ENCODE measurements around the gene KCNB1.
A peak's percentile ranks its signal among the peaks of the same experiment; 100 is the strongest.
"Not testable (repeated sequence)": the region's sequence is repeated elsewhere in the genome, so short reads cannot be mapped to it uniquely, and the experiment has no call there.

Gene KCNB1

DNA sequence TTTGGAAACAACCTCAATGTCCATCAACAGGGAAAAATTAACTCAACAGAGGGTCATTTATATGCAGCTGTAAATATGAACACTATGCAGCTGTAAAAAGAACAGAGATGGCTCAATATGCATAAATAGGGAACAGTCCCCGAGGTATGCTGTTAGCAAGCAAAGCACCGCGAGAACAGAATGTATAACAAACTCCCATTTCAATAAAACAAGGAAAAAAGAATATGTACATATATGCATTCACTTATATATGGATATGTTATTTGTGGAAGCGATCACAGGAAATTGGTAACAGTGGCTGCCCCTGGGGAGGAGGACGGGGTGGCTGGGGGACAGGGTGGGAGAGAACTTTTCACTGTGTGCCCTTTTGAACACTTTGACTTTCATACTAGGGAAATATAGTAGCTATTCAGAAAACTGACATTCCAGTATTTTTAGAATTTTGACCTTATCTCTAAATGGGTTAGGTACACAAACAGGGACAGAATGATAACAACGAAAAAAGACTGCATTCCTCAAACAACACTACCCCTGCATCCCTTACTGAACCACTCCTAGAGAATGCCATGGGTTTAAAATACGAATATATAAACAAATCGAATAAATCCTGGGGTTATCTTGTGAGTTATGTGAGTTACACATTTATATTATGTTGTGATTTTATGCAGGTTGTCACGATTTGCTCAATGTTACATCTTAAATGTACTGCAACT, 64.5 kb downstream of the KCNB1 start:
- H3K27ac ChIP-seq, result peak overlapping the region; percentile 1; the same call in 1 of the 2 replicates
- TF ChIP-seq, protein P1, sequence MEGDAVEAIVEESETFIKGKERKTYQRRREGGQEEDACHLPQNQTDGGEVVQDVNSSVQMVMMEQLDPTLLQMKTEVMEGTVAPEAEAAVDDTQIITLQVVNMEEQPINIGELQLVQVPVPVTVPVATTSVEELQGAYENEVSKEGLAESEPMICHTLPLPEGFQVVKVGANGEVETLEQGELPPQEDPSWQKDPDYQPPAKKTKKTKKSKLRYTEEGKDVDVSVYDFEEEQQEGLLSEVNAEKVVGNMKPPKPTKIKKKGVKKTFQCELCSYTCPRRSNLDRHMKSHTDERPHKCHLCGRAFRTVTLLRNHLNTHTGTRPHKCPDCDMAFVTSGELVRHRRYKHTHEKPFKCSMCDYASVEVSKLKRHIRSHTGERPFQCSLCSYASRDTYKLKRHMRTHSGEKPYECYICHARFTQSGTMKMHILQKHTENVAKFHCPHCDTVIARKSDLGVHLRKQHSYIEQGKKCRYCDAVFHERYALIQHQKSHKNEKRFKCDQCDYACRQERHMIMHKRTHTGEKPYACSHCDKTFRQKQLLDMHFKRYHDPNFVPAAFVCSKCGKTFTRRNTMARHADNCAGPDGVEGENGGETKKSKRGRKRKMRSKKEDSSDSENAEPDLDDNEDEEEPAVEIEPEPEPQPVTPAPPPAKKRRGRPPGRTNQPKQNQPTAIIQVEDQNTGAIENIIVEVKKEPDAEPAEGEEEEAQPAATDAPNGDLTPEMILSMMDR (conservative IDR thresholded peaks at IDR 0.05), result no peak
- no peak for TF ChIP-seq ZFX (IDR thresholded peaks at IDR 0.05)

DNA sequence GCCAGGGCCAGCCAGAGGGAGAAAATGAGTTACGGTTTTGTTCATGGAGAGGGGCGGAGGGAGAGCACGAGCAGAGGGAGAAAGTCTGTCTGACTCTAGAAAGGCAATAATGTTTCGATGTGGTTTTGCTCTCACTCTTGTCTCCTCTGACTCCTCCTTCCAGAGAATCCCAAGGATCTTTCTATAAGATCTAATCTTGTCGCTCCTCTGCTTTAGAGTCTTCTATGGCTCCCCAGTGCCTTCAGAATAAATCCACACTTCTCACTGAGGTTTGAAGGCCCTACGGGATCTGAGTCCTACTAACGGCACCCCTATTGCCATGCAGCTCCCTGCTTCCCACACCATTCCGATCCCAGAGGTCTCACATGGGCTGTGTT, 66.8 kb downstream of the KCNB1 start:
- TF ChIP-seq, protein P1 (conservative IDR thresholded peaks at IDR 0.05), result no peak
- TF ChIP-seq ZFX (IDR thresholded peaks at IDR 0.05), result no peak

DNA sequence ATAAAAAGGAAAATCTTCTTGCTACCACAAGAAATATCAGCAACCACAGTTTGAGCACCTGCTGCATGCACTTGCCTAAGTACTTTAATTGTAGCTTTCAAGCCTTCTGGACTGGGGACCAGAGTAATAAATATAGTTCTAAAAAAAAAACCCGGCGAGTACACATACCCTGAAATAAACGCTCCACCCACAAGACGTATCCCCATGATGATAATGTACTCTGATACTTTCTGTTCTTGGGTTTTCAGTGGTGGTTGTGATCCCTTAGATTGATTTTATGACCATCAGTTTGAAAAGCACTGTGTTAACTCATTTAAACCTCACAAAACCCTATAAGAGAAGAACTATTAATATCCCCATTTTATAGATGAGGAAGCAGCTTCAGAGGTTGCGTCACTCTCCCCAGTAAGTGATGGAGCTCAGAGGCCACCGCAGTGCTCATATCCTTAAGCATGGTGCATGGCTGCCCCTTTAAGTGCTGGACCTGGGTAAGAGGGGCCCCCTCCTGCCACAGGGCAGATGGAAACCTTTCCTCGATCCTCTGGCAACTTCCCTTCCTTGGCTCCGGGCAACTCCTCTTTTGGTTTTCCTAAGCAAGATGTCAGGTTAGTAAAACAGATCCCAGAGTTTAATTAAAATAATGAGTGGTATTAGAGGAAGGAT, 67.3 kb downstream of the KCNB1 start:
- no peak overlapping the region for H3K27ac ChIP-seq
- no peak for TF ChIP-seq ZFX (IDR thresholded peaks at IDR 0.05)
- TF ChIP-seq, protein P1 (conservative IDR thresholded peaks at IDR 0.05), result no peak

More for the DNA sequence above, 66.8 kb downstream of the KCNB1 start:
- H3K27ac ChIP-seq, result no peak overlapping the region

DNA sequence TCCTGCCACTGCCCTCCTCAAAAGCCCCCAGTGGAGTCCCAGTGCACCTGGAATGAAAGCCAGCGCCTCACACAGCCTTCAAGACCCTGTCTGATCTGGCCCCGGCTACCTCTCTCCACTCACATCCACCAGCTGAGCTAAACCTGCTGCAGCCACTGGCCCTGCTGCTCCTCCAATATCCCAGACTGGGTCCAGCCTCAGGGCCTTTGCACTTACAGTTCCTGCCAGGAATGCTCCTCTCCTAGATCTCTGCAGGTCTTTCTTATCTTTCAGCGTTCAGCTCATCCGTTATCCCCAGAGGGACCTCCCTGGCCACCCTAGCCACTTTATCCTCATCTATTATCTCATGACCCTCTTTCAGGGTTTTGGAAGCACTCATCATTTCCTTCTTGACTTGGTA, 68.8 kb downstream of the KCNB1 start:
- no peak for TF ChIP-seq ZFX (IDR thresholded peaks at IDR 0.05)
- TF ChIP-seq, protein P1 (conservative IDR thresholded peaks at IDR 0.05), result no peak
- H3K27ac ChIP-seq, result no peak overlapping the region

DNA sequence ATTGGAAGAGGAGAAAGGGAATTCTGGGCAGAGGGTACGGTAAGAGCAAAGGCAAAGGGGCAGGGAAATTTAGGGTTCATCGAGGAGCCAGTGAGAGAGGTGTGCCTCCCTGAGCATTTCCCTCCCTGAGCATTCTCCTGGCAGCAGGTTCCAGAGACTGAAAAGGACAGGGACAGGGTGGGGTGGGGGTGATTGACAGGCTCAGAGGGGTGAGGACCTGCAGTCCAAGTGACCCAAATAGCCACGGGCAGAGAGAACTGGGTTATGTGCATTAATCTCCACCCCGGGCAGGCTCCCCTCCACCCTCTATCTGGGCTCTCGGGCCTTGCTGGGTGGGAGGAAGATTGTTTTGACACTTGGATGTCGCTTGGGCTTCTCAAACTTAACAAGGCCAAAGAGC, 69.5 kb downstream of the KCNB1 start:
- no peak overlapping the region for H3K27ac ChIP-seq
- TF ChIP-seq, protein P1 (conservative IDR thresholded peaks at IDR 0.05), result no peak
- no peak for TF ChIP-seq ZFX (IDR thresholded peaks at IDR 0.05)

DNA sequence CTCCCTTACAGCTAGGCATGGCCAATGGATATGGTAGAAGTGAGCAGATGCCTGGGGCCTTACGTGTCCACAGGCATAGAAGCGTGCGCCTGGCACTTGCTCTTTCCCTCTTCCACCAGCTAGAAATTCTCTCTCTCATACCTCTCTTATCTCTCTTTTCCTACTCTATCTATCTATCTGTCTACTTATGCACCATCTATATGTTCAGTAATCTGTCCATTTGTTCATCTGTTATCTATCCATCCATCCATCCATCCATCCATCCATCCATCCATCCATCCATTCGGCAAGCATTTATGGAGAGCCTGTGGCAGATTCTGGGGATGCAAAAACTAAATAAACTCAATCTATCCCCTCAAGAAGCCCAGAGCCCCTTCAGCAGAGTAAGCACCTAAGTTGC, 70.2 kb downstream of the KCNB1 start:
- TF ChIP-seq, protein P1 (conservative IDR thresholded peaks at IDR 0.05), result no peak
- TF ChIP-seq ZFX (IDR thresholded peaks at IDR 0.05), result no peak
- no peak overlapping the region for H3K27ac ChIP-seq

DNA sequence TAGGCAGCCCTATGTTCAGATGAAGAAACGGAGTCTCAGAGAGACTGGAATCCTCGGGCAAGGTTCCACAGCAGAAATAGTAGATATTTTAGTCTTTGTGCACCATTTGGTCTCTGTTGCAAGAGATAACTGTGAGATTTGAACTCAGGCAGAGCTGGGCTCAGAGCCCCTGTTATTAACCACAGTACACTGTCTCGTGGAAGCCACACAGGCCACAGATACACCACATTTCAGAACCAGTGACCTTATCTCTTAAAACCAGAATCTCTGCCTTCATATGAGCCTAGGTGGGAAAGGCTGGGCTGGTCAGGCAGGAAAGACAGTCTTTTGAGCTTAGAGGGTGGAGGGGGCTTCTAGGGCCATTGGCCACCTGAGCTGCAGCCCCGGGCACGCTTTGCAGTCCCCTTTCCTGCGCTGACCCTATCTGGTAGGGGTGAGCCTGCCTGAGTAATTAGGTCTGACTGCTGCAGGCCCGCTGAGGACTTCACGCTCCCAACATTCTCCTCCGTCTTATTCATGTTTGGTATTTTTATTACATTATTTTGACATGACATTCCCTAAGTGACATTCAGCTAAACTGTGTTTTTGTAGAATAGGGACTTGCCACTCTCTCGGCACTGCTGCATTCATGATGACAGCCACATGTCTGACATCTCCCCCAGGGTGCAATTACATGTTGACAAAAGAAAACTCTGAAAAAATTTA, 71.1 kb downstream of the KCNB1 start:
- H3K27ac ChIP-seq, result no peak overlapping the region
- TF ChIP-seq, protein P1 (conservative IDR thresholded peaks at IDR 0.05), result no peak
- no peak for TF ChIP-seq ZFX (IDR thresholded peaks at IDR 0.05)

DNA sequence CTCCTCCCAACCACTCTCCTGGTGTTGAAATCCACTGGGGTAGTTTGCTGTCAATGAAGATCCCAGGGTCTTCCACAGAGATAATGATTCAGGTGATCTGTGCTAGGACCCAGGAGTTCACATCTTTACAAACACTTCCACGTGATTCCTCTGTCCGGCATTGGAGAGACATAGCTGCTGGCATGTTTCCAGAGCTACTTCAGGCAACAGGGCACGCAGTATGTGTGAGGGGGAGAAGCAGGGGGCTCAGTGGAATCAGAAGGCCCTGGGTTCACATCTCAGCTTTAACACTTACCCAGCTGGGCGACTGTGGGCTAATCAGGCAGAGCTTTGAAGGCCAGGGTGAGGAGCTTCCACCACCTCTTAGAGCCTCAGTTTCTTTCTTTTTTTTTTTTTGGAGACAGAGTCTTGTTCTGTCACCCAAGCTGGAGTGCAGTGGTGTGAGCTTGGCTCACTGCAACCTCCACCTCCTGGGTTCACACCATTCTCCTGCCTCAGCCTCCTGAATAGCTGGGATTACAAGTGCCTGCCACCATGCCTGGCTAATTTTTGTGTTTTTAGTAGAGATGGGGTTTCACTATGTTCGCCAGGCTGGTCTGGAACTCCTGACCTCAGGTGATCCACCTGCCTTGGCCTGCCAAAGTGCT, 72.4 kb downstream of the KCNB1 start:
- H3K27ac ChIP-seq, result not testable (repeated sequence)
